Activated CD4-positive, alpha-beta T cell treated with anti-CD3 and anti-CD28 coated beads for 36 hours (primary cell): ENCODE data around the gene CEP290. TPM values are rescaled to one million over a fixed set of nuclear protein-coding genes. Genes with fewer than 3 reads are reported as not detected.
"Not testable (repeated sequence)": the region's sequence is repeated elsewhere in the genome, so short reads cannot be mapped to it uniquely, and the experiment has no call there.

Experiments used
- ATAC-seq: fragments of 200-7000 bp; cut with Tn5 transposase; one replicate; pipeline ENCODE4 v1.10.0; 2021; ENCODE audit warnings: mild to moderate bottlenecking, moderate library complexity
- CTCF ChIA-PET: fragments of 350-600 bp; sonication (Branson Sonifier 250); formaldehyde crosslinking; loops from one replicate; lab custom pipeline; 2021; ENCODE audit warnings: antibody characterized with exemption; lab: Charles Lee
- POLR2A ChIA-PET: fragments of 350-600 bp; sonication (Branson Sonifier 250); formaldehyde crosslinking; loops from one replicate; lab custom pipeline; 2021; ENCODE audit warnings: antibody characterized with exemption, inconsistent platforms; lab: Charles Lee
- DNase-seq: peaks from one replicate; pipeline ENCODE4 v3.0.0-alpha.2; 2020
- H3K27ac Mint-ChIP-seq: one replicate; pipeline ENCODE4 v1.8.0; 2021; ENCODE audit warnings: mixed read lengths
- H3K27me3 Mint-ChIP-seq: one replicate; pipeline ENCODE4 v1.8.0; 2021; ENCODE audit warnings: mixed read lengths
- H3K36me3 Mint-ChIP-seq: one replicate; pipeline ENCODE4 v1.8.0; 2021; ENCODE audit warnings: low read depth, mixed read lengths
- H3K4me1 Mint-ChIP-seq: one replicate; pipeline ENCODE4 v1.8.0; 2021; ENCODE audit warnings: mixed read lengths
- H3K4me3 Mint-ChIP-seq: one replicate; pipeline ENCODE4 v1.8.0; 2021; ENCODE audit warnings: mild to moderate bottlenecking, moderate library complexity, mixed read lengths
- H3K9me3 Mint-ChIP-seq: one replicate; pipeline ENCODE4 v1.8.0; 2021; ENCODE audit warnings: low read depth, mixed read lengths
- intact Hi-C, 2 experiments: fragments of 100-400 bp; cut with DNase I in 1 of 2; cut with micrococcal nuclease in 1 of 2; formaldehyde crosslinking; loops; one replicate each; pipeline versions ENCODE4 v1.14.2 to v1.15.1; 2022 to 2024; cut with DNase I, micrococcal nuclease
- total RNA-seq, 2 experiments: library from RNA; stranded (reverse); gene quantifications; one replicate each; pipeline ENCODE4 v1.2.3, GENCODE V29; 2021

CEP290 gene
- total RNA-seq, 2 experiments from 2014 or later, result 15.5 to 17.0 TPM

DNA sequence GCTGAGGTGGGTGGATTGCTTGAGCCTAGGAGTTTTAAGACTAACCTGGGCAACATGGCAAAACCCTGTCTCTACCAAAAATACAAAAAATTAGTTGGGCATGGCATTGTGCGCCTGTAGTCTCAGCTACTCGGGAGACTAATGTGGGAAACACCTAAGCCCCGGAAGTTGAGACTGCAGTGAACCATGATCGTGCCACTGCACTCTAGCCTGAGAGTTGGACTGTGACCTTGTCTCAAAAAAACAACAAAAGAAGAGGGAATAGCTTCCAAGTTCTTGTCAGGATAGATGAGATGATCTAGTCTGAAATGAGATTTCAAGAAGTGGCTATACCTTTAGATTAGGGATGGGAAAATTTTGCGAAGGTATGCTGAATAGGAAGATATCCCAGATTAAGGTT, 97.9 kb downstream of the CEP290 start:
- ChIA-PET CTCF (no interaction called here), POLR2A (no interaction called here)
- peaks cover 9% of the 10 kb centered on the region for H3K4me1 Mint-ChIP-seq
- ATAC-seq (no peak), DNase-seq (no peak)
- H3K4me3 Mint-ChIP-seq, result no peak overlapping the region
- peaks cover 51% of the 10 kb centered on the region for H3K36me3 Mint-ChIP-seq
- H3K27me3 Mint-ChIP-seq, result no peaks in the 10 kb centered on the region
- H3K27ac Mint-ChIP-seq, result no peak overlapping the region
- H3K9me3 Mint-ChIP-seq, result no peaks in the 10 kb centered on the region
- intact Hi-C loops, result no loop called here

GRCh38 chr12:88037770-88038169, 104.1 kb downstream of the CEP290 start:
- ChIA-PET POLR2A (no interaction called here), CTCF (interaction anchor here (0.7 kb wide), 1 partner anchor 16 kb away, joined by 3 read pairs; no protein-coding TSS in a partner anchor)
- Mint-ChIP-seq H3K27me3 (no peaks in the 10 kb centered on the region), H3K9me3 (no peaks in the 10 kb centered on the region), H3K4me1 (peaks cover 54% of the 10 kb centered on the region), H3K4me3 (no peak overlapping the region), H3K36me3 (peaks cover 28% of the 10 kb centered on the region), H3K27ac (no peak overlapping the region)
- ATAC-seq, result no peak
- intact Hi-C loops, result loop anchor here in 1 of 2 experiments (5.0 kb wide), 2 partner anchors 205 to 1315 kb away; partner anchors contain the start of gene DUSP6
- DNase-seq, result no peak

DNA sequence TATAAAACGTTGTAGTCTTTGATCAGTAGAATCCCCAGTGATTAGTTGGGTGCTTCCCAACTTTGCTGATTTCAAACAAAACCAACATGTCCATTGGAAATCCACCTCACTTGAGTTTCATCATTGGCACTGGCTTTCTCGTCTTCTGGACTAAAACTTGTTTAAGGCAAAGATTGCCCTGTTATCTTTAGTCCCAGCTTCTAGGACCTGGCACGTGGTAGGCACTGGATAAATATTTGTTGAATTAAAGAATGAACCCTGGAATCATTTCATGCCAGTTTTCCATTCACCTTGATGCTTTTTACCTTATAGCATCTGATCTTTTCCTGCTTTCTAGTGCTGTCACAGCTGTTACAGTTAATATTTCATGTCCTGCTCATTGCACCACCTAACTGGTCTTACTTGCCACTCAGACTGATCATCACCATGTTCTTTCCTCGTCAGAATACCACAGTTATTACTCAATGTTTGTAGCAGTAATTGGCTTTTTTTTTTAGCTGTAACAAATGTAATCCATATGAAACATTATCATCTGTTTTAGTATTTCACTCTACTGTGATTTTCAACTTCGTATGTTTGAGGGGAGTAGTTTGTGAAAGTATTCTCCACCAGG, 105.4 kb downstream of the CEP290 start:
- Mint-ChIP-seq H3K9me3 (peaks cover 5% of the 10 kb centered on the region), H3K27me3 (no peaks in the 10 kb centered on the region), H3K4me1 (peaks cover 54% of the 10 kb centered on the region), H3K4me3 (peak overlapping the region; percentile 82), H3K27ac (peak overlapping the region; percentile 90), H3K36me3 (peaks cover 28% of the 10 kb centered on the region)
- ATAC-seq (no peak), DNase-seq (no peak)
- CTCF ChIA-PET, result interaction anchor here (0.8 kb wide), 1 partner anchor 1273 kb away, joined by 4 read pairs; no protein-coding TSS in a partner anchor
- intact Hi-C loops, result loop anchor here in 1 of 2 experiments (5.0 kb wide), 2 partner anchors 206 to 1316 kb away; partner anchors contain the start of gene DUSP6
- POLR2A ChIA-PET, result interaction anchor here (0.6 kb wide), 1 partner anchor 96 kb away, joined by 8 read pairs; no protein-coding TSS in a partner anchor

DNA sequence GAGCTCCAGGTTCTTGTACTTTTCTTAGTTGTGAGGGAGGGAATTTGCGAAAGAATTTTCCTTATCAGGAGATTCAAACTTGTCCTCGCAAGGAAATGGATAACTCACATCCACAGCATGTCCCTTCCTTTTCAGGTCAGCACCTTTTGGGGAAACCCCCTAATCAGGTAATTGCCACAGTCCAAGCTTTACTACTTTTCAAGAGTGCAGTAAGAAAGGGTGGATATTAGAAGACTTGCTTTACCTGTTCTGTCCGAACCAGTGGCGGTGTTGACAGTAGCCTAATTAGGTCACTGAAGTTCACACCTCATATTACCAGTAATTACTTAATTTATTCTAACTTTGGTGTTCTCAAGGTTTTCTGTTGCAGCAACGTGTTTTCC, 106.0 kb downstream of the CEP290 start:
- CTCF ChIA-PET, result interaction anchor here (0.8 kb wide), 1 partner anchor 1274 kb away, joined by 4 read pairs; no protein-coding TSS in a partner anchor

GRCh38 chr12:88035271-88035906, 106.5 kb downstream of the CEP290 start:
- peak overlapping the region; percentile 82 for H3K4me3 Mint-ChIP-seq
- H3K4me1 Mint-ChIP-seq, result peaks cover 54% of the 10 kb centered on the region
- peaks cover 5% of the 10 kb centered on the region for H3K9me3 Mint-ChIP-seq
- ChIA-PET CTCF (no interaction called here), POLR2A (no interaction called here)
- no peaks in the 10 kb centered on the region for H3K27me3 Mint-ChIP-seq
- ATAC-seq (peak; percentile 98), DNase-seq (peak; percentile 94)
- peak overlapping the region; percentile 90 for H3K27ac Mint-ChIP-seq
- peaks cover 23% of the 10 kb centered on the region for H3K36me3 Mint-ChIP-seq
- intact Hi-C loops, result loop anchor here (1.0 to 5.0 kb wide), 3 partner anchors 107 to 1317 kb away; partner anchors contain the start of genes CEP290 (in 2 of the 2), TMTC3 (in 2 of the 2) and DUSP6 (in 1 of the 2)

More for the DNA sequence above, 106.0 kb downstream of the CEP290 start:
- Mint-ChIP-seq H3K27ac (peak overlapping the region; percentile 90), H3K4me3 (peak overlapping the region; percentile 82), H3K9me3 (peaks cover 5% of the 10 kb centered on the region), H3K27me3 (no peaks in the 10 kb centered on the region), H3K36me3 (peaks cover 26% of the 10 kb centered on the region), H3K4me1 (peaks cover 54% of the 10 kb centered on the region)
- POLR2A ChIA-PET, result no interaction called here
- intact Hi-C loops, result loop anchor here (1.0 to 5.0 kb wide), 3 partner anchors 106 to 1316 kb away; partner anchors contain the start of genes CEP290 (in 2 of the 2), TMTC3 (in 2 of the 2) and DUSP6 (in 1 of the 2)
- peak; percentile 5 for ATAC-seq
- DNase-seq, result no peak

GRCh38 chr12:88031161-88031560, 110.7 kb downstream of the CEP290 start:
- peaks cover 18% of the 10 kb centered on the region for H3K4me1 Mint-ChIP-seq
- H3K9me3 Mint-ChIP-seq, POLR2A ChIA-PET, ATAC-seq, H3K27me3 Mint-ChIP-seq, H3K27ac Mint-ChIP-seq, H3K36me3 Mint-ChIP-seq, H3K4me3 Mint-ChIP-seq, intact Hi-C loops, DNase-seq: not testable (repeated sequence)
- CTCF ChIA-PET, result interaction anchor here (1.2 kb wide), 1 partner anchor 11 kb away, joined by 4 read pairs; no protein-coding TSS in a partner anchor

GRCh38 chr12:88029093-88029665, 112.7 kb downstream of the CEP290 start, which contains the start of gene C12orf50:
Gene C12orf50 (minus strand): TSS chr12:88029401. CDS start chr12:88026962, 2,439 bp downstream.
- no peaks in the 10 kb centered on the region for H3K36me3 Mint-ChIP-seq
- no peaks in the 10 kb centered on the region for H3K27me3 Mint-ChIP-seq
- POLR2A ChIA-PET, result no interaction called here
- ATAC-seq (no peak), DNase-seq (no peak)
- CTCF ChIA-PET, result no interaction called here
- no peak within 1 kb of the TSS for H3K27ac Mint-ChIP-seq
- peaks cover 5% of the 10 kb centered on the region for H3K9me3 Mint-ChIP-seq
- H3K4me3 Mint-ChIP-seq, result no peak within 1 kb of the TSS
- H3K4me1 Mint-ChIP-seq, result peaks cover 5% of the 10 kb centered on the region
- intact Hi-C loops, result no loop called here

DNA sequence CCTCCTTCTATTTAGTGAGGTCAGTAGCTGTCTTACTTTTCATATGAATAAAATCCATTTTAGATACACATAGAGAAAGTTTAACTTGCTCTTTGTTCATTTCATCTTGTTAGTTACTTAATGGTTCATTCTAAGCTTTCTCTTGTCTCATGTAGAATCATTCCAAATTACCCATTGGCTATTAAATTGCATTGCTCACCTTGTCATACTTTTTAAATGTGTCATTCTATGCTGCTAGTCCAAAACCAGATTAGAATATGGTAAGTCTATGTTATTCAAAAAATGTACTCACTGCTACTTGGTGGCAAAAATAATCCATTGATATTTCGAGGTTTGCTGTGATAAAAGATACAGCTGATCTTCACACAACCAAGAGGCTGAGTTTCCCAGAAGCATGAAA, 115.7 kb downstream of the CEP290 start:
- no peaks in the 10 kb centered on the region for H3K36me3 Mint-ChIP-seq
- no peak overlapping the region for H3K4me3 Mint-ChIP-seq
- ATAC-seq (no peak), DNase-seq (no peak)
- H3K9me3 Mint-ChIP-seq, result no peaks in the 10 kb centered on the region
- no peaks in the 10 kb centered on the region for H3K27me3 Mint-ChIP-seq
- H3K4me1 Mint-ChIP-seq, result no peaks in the 10 kb centered on the region
- H3K27ac Mint-ChIP-seq, result no peak overlapping the region
- ChIA-PET CTCF (no interaction called here), POLR2A (no interaction called here)
- intact Hi-C loops, result no loop called here

- Mint-ChIP-seq H3K27me3 (peaks cover 6% of the 10 kb centered on the region), H3K36me3 (no peaks in the 10 kb centered on the region), H3K27ac (no peak overlapping the region), H3K4me3 (no peak overlapping the region), H3K9me3 (peaks cover 2% of the 10 kb centered on the region), H3K4me1 (no peaks in the 10 kb centered on the region)
- CTCF ChIA-PET, result no interaction called here
- intact Hi-C loops, result no loop called here
- no peak for DNase-seq
- POLR2A ChIA-PET, result no interaction called here
- ATAC-seq, result no peak
Measured at GRCh38 chr12:88017964-88018363, 123.9 kb downstream of the CEP290 start.

- Mint-ChIP-seq H3K27ac (no peak overlapping the region), H3K4me1 (no peaks in the 10 kb centered on the region), H3K36me3 (no peaks in the 10 kb centered on the region), H3K9me3 (peaks cover 2% of the 10 kb centered on the region), H3K27me3 (peaks cover 6% of the 10 kb centered on the region), H3K4me3 (no peak overlapping the region)
- DNase-seq (no peak), ATAC-seq (no peak)
- POLR2A ChIA-PET, result no interaction called here
- CTCF ChIA-PET, result no interaction called here
- intact Hi-C loops, result no loop called here
Measured at GRCh38 chr12:88015825-88016224, 126.1 kb downstream of the CEP290 start.

- ChIA-PET CTCF (no interaction called here), POLR2A (no interaction called here)
- ATAC-seq (no peak), DNase-seq (no peak)
- Mint-ChIP-seq H3K27ac (no peak overlapping the region), H3K4me1 (no peaks in the 10 kb centered on the region), H3K27me3 (peaks cover 7% of the 10 kb centered on the region), H3K4me3 (no peak overlapping the region), H3K36me3 (no peaks in the 10 kb centered on the region), H3K9me3 (no peaks in the 10 kb centered on the region)
- intact Hi-C loops, result no loop called here
Measured at GRCh38 chr12:88011755-88012154, 130.1 kb downstream of the CEP290 start.
